Adrenal gland (tissue), 5 donors: ENCODE measurements around the gene RBM23.

Experiments
- POLR2A ChIP-seq, 2 donors: fragments of 450-650 bp; IDR thresholded peaks; one replicate each; pipeline ENCODE4 v1.6.1; 2017; ENCODE audit warnings: antibody characterized with exemption in 2 of 2, mild to moderate bottlenecking in 2 of 2, moderate library complexity in 1 of 2
- TF ChIP-seq, protein P1 (sequence below), 6 experiments: fragments of 450-650 bp in 4 of 6; fragments of 200-600 bp in 2 of 6; sonication (generic) in 1 of 6; IDR thresholded peaks; 1 replicate in 5 of 6; 2 replicates in 1 of 6; pipeline versions ENCODE4 v1.5.1 to v1.8.0; 2016 to 2021; ENCODE audit warnings: antibody characterized with exemption in 6 of 6, mild to moderate bottlenecking in 2 of 6, moderate library complexity in 1 of 6
- donor health status: DM: no; HTN: no; CAD: no.

DNA sequence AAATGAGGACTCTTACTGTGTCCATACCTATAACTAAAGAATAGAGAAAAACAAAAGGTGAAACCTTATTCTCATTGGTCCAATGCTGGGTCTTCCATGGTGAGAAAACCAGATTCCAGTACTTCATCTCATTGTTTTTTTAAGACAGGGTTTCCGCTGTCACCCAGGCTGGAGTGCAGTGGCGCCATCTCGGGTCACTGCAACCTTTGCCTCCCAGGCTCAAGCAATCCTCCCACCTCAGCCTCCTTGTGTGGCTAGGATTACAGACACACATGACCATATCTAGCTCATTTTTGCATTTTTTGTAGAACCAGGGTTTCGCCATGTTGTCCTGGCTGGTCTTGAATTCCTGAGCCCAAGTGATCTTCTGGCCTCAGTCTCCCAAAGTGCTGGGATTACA is 13.3 kb downstream of the RBM23 start:
- TF ChIP-seq, protein P1, sequence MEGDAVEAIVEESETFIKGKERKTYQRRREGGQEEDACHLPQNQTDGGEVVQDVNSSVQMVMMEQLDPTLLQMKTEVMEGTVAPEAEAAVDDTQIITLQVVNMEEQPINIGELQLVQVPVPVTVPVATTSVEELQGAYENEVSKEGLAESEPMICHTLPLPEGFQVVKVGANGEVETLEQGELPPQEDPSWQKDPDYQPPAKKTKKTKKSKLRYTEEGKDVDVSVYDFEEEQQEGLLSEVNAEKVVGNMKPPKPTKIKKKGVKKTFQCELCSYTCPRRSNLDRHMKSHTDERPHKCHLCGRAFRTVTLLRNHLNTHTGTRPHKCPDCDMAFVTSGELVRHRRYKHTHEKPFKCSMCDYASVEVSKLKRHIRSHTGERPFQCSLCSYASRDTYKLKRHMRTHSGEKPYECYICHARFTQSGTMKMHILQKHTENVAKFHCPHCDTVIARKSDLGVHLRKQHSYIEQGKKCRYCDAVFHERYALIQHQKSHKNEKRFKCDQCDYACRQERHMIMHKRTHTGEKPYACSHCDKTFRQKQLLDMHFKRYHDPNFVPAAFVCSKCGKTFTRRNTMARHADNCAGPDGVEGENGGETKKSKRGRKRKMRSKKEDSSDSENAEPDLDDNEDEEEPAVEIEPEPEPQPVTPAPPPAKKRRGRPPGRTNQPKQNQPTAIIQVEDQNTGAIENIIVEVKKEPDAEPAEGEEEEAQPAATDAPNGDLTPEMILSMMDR (IDR thresholded peaks at IDR 0.05) = no peak
- no peak for TF ChIP-seq POLR2A (IDR thresholded peaks at IDR 0.05)
